CD4-positive, alpha-beta T cell treated with Interleukin-6 for 4 hours (primary cell): ENCODE results near the gene HDAC11.
"Not testable (repeated sequence)": the region's sequence is repeated elsewhere in the genome, so short reads cannot be mapped to it uniquely, and the experiment has no call there.

ENCODE experiments used
- DNase-seq: peaks from one replicate; pipeline ENCODE4 v3.0.0-alpha.2; 2020; ENCODE audit warnings: mixed read lengths

The HDAC11 gene

DNA sequence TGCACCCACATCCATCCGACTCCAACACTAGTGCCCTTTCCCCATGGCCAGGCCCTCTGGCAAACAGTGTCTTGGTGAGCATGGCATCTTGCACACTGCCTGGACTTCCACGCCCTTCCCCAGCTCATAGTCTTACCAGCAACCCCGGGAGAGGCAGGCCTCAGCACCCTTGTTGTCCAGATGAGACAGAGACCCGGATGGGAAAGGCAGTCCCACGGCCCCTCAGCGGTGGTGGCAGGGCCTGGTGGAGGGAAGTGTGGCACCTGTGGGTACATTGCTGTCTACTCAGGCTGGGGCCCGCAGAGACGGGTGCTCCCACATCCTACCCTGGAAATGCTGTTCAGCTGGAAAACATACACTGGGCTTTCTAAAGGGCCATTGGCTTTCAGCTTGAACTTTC lies 28.4 kb downstream of the HDAC11 start:
- no peak for DNase-seq

DNA sequence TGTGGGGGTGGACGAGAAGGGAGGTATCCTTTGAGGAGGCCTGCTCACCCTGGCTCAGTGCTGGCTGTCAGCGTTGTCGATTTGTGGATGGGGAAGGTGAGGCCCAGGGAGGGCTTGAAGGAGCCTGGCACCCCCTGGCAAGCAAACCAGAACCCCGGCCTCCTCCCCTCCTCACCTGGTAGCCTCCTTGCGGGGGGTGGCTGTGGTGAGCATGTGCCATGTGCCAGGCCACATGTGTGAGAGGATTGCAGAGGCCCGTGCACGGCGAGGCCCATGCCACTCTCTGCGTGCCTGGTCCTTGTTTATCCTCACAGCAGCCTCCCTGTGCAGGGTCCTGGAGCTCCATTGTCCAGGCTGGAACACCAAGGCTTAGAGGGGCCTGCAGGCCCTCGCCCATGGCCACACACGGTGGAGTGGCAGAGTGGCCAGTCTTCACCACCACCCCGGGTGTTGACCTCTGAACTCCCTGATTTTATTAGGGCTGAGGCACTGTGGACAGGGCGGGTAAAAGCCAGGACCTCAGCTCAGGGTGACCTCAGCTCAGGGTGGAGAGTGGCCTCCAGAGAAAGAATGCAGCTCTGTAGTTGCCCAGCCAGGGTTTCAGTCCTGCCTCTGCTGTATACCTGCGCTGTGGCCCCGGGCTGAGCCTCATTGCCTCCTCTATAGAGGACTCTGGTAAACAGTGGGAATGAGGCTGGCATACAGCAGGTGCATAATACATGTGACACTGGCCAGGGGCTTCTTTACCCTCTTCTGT lies 29.1 kb downstream of the HDAC11 start:
- no peak for DNase-seq

DNA sequence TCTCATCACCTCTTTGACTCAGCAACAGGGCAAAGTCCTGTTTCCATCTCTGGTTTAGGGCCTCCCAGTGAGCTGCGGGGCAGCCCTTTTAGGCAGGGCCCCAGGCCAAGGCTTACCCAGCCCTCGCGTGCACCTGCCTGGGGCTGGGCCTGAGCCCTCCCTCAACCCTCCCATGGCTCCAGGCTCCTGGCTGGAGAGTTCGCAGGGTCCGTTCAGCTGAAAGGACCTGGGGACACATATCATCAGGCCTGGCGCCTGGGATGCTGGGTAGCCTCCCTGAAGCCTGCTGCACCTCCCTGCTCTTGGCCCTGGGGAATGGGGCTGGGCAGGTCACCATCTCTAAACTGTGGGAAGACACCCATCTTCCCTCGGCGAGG lies 29.7 kb downstream of the HDAC11 start:
- DNase-seq, result no peak

DNA sequence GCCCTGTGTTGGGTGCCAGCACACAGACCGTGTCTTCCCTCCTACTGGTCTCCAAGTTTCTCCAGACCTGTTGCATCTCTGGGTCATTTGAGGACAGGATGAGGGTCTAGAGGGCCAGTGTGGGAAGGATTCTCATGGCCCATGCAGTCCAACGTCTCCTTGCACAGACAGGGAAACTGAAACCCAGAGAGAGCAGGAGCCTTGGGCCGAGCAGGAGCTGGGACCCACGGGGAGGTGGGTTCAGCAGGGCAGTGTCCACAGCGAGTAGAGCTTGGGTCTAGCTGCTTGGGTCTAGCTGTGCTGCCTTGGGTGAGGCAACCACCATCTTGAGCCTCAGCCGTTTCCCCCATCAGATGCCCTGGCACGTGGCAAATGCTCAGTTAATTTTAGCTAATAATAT lies 32.3 kb downstream of the HDAC11 start:
- no peak for DNase-seq

DNA sequence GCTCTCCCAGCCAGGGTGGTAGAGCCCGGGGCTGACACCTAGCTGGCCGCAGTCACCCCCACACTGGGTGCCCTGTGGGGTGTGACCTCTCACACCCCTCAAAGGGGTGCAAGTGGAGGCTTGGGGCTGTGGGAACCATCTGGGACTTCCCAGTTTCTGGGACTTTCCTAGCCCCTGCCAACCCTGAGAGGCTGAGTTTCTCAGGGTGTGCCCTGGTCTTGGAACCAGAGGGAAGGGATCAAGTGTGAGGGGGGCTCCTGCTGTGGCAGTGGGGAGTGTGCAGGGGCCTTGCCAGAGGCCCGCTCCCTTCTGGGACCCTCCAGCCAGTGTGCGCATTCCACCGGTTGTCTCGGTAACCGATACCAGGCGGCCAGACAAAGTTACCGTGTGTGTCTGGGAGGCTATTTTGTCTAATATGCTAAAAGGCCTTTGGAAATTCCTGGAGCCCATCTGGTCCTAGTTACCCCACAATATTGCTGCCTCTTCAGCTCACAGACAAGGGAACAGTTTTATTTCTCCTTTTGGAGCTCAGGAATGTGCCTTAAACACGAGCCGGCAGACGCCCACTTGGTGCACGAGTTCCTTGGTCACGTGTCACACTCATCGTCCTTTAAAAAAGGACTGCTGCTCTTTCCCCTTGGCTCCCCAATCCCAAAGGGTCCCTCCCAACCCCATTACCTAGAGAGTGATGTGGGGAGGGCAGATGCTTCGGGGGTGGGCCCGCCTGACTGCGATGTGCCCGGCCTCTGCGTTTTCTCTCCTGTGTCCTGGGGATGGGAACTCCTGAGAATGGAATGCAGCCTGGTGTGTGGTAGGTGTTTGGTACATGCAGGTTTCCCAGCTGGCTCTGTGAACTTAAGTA lies 33.2 kb downstream of the HDAC11 start:
- no peak for DNase-seq

DNA sequence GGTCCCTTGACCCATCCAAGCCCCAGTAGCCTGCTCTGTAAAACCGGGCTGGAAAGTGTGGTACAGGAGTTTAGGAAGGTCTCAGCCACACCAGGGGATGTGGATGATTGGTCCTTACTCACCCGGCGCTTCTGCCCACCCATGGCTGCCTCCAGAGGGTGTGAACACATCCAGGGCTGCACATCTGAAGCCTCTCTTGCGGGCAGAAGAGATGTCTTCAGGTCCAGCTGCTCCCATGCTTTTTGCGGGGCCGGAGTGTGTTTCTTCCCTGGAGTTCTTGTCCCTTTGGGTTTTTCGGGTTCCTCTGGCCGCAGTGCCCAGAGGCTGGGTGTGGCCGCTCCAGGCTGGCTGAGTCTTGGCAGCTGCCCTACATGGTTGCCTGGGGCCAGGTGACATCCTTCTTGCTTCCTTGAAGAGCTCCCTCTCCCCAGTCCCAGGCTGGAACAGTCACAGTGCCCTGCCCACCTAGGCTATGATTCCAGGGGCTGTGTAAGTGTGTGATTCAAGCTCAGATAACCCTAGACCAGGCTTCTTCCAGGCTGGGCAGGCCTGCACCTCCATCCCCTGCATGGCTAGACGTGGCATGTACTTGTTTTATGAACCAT lies 33.9 kb downstream of the HDAC11 start:
- no peak for DNase-seq

DNA sequence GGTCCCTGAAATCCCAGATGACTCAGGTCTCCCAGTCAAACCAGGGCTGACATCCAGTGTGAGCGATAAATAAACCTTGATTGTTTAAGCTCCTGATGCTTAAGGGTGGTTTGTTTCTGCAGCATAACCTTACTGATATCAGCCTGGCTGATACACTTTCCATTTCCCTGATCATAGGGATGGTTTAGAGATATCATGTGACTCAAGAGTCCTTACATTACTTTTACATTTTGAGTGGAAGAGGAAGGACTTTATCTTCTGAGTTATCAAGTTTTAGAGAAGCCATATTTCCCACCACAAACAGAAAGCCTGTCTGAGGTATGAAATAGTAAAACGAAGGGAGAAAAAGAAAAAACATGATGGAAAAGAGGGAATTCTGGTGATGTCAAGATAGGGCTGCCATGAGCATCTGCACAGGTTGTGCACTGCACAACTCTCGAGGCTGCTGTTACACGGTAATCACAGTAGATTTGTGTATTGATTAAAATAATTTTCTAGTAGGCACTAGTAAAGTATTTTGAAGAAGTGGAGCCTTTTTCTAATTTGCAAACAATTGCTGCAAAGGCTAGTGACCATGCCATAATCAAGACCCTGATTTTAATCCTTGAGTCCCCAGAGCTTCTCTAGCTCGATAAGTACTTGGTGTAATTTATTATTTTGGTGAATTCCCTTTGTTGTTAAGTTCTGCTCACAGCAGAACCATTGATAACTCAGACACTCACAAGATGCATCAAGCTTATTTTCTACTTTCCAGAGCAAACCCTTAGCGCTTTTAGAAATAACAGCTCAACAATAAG lies 34.7 kb downstream of the HDAC11 start:
- DNase-seq, result no peak

DNA sequence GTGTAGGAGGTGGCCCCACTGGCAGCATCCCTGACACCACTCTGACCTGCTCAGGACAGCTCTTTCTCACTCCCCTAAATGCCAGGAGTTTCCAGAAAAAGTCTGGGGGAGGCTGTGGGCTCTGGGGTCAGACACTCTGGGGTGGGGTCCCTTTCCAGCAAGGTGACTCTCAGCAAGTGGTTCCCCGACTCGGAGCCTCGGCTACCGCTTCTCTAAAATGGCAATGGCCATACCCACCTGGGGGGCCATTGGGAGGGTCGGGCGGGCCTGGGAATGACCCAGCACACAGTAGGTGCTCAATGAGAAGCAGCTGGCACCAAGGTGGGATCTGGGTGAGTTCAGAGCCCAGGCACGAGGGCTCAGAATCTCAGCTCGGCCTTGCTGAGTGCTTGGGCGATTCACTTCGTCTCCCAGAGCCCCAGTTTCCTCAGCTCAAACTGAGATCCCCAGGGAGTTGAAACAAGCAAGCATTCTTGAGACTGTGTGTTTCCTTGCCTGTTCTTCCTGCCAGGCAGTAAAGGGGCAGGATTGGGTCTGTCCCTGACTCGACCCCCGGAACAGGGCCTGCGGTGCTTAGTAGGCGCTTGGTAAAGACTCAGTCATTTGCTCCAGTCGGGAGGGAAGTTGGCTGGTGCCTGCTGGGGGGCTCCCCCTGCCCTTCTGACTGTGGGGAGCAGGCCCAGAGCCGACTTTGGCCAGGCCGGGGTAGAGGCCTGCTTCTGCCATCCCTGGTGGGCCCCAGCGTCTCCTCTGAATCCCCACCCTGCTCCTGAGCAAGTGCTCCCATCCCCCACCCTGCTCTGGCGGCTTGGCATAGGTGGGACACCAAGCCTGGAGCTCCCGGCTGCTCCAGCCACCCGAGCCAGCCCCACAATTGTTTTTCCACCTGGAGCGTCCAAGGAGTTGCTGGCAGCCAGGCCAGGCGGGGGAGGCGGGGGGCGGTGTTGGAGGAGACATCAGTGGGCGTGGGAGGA lies 36.0 kb downstream of the HDAC11 start:
- DNase-seq, result no peak

DNA sequence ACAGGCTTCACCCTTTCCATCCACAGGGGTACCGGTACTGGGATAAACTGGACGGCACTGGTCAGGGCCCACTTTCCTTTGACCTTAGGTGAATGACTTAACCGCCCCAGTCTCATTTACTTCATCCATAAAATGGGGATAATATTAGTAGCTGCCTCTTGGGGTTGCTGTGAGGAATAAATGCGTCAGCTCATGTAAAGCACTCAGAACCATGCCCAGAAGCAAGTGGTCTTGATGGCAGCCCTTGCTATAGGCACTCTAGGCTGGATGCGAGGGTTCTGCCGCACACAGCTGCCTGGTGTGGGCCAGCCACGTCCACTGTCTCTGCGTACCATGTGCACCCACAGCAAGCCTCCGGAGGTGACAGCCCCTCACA lies 36.6 kb downstream of the HDAC11 start:
- DNase-seq, result no peak

DNA sequence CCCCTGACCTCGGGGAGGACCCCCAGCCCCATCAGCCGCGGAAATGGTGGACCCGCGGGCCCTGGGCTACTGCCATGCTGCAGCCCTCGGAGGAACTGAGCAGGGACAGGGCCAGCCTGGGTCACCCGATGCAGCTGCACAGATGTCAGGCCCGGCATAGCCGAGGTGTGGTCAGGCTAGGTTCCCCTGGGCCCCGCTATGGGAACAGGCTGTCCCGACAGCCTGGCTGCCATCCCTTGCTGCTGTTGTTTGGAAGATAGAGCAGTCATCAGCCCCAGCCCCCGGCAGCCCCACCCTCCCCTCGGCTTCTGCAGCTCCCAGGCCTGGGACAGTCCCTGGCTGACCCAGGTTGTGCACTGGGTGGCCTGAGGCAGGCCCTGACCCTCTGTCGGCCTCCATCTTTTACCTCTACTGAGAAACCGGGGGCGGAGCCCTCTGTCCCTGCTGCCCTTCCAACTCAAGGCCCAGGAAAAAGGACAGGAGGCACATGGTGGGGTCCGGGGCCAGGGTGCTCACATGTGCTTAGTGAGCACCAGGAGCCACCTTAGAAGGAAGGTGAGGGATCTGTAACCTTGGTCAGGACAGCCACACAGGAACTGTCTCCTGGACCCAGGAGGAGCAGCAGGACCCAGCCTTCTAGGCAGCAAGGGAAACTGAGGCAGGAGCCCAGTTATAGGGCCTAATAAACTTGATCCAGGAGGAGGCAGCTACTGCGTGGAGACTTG lies 37.3 kb downstream of the HDAC11 start:
- DNase-seq, result no peak

DNA sequence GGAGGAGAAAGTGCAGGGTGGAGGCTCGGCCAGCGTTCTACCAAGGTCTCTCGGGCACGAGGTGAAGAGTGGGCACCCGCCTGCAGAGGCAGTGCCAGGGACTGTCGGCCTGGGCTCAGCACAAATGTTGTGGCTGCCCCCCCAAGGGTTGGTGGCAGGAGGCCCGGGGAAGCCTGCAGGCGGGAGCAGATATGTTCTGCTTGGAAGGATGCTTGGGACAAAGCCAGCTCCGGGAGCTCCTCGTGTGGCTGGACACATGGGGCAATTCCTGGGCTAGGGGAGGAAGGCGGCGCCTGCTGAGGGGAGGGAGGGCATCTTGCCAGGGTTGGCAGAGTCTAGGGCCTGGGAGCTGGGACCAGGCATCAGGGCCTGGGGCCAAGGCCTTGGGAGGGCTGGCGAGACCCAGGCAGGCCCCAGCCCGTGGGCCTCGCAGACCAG lies 38.4 kb downstream of the HDAC11 start:
- DNase-seq, result no peak

DNA sequence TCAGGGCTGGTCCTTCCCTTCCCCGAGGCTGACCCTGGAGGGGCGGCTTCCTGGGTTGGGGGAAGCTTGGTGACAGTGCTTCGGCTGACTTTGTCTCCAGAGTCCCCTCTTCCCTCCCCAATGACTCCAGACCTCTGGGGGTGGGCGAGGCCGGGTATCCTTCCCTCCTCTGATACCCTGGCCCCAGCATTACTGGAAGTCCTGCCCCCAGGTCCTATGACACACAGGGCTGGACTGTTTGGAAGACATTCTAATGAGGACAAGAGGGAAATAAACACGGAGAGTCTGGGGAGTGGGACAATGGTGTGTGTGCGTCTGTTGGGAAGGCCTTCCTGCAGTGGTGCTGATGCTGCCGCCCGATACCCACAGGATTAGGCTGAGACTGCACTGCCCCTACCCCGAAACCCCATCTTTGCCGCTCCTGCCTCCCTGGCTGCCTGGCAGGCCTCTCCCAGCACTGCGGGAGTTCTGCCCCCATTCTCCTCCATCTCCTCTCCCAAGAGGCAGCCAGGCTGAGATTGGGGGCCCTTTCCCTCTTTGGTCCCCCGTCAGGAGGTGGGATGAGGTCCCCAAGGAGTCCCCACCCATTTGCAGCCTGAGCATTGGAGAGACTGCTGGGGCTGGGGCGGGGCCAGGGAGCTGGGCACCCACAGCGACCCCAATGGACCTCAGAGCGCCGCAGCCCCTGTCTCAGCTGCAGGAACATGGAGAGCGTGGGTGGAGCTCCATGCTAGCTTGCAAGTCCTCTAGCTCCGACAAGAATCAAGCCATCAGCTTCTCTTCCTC lies 39.1 kb downstream of the HDAC11 start:
- no peak for DNase-seq

DNA sequence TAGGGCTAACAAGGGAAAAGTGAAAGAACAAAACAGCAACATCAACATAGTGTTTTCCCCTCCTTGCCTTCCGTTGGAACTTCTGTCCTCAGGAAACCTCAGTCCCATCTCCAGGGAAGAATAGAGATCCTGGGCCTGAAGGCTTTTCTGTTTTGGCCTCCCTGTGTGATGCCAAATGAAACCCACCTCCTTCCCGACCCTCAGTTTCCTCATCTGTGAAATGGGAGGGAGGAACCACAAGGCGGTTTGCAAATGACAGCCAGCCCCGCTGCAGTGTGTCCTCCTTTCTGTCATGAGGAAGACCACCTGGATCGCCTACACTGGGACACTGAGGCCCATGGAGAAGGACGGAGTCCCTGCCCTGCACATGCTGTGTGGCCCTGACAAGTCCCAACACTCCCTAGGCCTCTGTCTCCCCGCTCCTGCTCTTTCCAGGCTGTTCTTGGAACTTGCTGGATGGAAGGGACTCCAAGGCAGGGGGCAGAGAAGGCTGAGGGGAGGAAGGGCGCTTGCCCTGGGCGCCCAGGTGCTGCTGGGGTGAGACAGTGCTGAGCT lies 40.3 kb downstream of the HDAC11 start:
- no peak for DNase-seq

DNA sequence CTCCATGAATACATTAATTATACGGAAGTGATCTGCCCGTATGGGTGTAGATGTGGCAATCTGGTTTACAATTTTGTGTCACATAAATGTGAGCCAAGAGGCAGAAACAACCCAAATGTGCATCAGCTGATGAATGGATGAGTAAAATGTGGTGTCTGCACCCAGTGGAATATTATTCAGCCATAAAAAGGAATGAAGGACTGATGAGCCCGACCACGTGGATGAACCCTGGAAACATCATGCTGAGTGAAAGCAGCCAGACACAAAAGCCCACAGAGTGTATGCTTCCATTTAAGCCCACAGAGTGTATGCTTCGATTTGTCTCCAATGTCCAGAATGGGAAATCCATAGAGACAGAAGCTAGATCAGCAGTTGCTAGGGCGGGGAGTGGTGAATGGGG lies 41.2 kb downstream of the HDAC11 start:
- DNase-seq, result no peak

DNA sequence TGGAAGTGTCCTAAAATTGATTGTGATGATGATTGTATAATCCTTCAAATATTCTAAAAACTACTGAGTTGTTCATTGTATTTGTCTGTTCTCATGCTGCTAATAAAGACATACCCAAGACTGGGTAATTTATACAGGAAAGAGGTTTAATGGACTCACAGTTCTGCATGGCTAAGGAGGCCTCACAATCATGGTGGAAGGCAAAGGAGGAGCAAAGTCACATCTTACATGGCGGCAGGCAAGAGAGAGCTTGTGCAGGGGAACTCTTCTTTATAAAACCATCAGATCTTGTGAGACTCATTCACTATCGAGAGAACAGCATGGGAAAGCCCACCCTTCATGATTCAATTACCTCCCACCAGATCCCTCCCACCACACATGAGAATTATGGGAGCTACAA lies 41.6 kb downstream of the HDAC11 start:
- not testable (repeated sequence) for DNase-seq

DNA sequence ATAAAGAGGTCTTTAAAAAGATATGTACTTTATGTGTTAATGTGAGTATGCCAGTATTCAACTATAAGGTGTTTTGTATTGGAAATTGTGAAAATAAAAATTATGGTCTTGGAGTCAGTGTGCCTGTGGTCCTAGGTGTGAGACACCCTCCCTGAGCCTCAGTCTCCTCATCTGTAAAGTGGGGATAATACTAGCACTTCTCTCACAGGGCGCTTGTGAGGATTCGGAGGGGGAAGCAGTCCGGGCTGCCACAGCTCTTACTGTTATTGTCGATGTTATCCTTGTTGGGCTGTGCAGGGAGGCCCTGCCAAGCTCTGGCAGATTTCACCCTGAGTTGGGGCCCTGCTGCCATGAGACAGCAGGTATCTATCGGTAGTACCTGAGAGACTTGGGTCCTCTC lies 42.1 kb downstream of the HDAC11 start:
- DNase-seq, result no peak

DNA sequence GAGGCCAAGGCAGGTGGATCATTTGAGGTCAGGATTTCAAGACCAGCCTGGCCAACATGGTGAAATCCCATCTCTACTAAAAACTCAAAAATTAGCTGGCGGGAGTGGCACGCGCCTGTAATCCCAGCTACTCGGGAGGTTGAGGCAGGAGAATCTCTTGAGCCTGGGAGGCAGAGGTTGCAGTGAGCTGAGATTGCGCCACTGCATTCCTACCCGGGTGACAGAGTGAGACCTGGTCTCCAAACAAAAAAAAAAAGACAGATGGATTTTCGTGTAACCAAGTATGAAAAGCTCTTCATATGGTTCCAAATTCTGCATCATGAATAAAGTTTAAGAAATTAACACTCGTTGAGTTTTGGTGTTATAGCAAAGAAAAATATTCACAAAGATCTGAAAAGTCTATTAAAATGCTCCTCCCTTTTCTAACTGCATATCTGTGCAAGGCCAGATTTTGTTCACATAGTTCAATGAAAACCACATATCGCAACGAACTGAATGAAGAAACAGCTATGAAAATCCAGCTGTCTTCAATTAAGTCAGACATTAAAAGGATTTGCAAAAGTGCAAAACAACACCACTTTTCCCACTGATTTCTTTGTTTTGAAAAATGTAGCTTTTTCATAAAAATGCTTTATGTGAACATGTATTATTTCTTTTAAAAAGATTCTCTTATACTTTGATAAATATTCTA lies 45.0 kb downstream of the HDAC11 start:
- DNase-seq, result no peak

DNA sequence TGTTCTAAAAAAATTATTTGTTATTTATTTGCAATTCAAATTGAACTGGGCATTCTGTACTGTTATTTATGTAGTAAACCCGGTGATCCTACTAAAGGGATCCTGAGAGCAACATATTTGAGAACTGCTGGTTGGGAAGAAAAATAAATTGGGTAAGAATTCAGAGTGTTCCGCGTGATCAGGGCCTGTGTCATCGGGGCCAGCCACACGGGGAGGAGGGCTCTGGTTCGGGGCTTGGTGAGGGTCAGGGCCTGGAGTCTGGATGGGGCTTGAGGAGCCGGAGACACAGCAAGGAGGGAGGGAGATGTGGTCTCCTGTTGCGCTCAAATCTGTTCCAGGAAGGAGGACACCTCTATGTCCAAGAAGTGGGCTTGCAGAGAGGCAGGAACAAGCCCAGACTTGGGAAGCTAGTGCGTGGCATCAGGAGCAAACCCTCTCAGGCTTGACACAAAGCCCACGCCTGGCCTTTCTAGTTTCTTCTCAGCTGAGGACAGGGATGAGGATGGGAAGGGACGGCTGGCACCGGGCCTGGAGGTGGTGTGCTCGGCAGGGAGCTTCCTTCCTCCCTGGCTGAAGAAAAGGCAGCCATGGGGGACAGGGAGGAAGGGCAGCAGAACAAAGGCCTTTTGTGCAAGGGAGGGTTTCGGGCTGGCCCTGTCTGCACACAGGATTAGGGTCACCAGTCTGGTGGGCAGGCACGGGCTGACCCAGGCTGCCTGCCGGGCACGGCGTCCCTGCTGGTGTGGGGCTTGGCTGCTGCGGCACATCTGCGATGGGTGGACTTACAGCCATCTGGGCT lies 45.9 kb downstream of the HDAC11 start:
- DNase-seq, result no peak

DNA sequence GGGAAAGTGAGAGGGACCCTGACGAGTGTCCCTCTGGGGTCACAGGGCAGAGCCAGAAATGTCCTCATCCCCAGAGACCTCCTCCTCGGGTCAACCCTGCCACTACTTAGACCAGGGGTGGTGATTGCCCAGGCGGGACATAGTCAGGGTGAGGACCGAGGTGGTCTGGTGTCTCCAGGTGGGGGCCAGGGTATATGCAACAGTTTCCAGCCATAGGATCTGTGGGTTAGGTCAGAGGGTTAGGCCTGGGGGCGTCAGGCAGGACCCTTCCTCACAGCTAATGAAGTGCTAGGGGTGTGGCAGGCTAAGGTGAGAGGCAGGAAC lies 46.5 kb downstream of the HDAC11 start:
- DNase-seq, result no peak
